GM19239 (cell line): ENCODE measurements around the gene CNIH3.
"Not testable (repeated sequence)": the region's sequence is repeated elsewhere in the genome, so short reads cannot be mapped to it uniquely, and the experiment has no call there.

ENCODE experiments used
- DNase-seq: peaks from one replicate; pipeline ENCODE4 v3.0.0; 2011; ENCODE audit warnings: low spot score; ENCODE audit not compliant: insufficient read length
- FAIRE-seq: peaks from 2 replicates; lab custom pipeline; 2011; peaks lifted over from hg19 to GRCh38; lab: Jason Lieb, UNC

Gene CNIH3

GRCh38 chr1:224615861-224616755 is at the start of gene CNIH3:
CNIH3 (plus strand) TSS chr1:224616317; CDS start chr1:224617175, 858 bp downstream.
- FAIRE-seq: no peak
- no peak for DNase-seq

DNA sequence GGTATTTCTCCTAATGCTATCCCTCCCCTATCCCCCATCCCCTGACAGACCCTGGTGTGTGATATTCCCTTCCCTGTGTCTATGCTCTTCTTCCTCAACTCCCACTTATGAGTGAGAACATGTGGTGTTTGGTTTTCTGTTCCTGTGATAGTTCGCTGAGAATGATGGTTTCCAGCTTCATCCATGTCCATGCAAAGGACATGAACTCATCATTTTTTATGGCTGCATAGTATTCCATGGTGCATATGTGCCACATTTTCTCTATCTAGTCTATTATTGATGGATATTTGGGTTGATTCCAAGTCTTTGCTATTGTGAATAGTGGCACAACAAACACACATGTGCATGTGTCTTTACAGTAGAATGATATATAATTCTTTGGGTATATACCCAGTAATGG is 49.6 kb upstream of the CNIH3 start:
- DNase-seq, FAIRE-seq: not testable (repeated sequence)

DNA sequence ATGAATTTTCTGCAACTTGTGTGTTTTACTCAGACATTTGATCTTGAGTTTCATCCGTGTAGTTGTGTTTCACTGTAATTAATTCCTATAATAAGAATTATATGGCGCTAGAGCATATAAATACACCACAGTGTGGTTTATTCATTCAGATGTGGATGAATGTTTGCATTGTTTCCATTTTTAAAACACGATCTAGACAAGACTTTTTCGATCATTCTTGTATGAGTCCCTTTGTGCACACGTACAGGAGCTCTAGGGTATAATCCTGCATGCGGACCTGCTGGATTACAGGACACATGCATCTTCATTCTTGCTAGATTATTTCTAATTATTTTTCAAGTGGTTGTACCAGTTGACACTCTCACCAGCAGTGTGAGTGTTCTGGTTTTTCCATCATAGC is 46.8 kb upstream of the CNIH3 start:
- no peak for FAIRE-seq

GRCh38 chr1:224571975-224572374 is 44.1 kb upstream of the CNIH3 start:
- DNase-seq, FAIRE-seq: not testable (repeated sequence)

More for the DNA sequence above, 46.8 kb upstream of the CNIH3 start:
- no peak for DNase-seq

DNA sequence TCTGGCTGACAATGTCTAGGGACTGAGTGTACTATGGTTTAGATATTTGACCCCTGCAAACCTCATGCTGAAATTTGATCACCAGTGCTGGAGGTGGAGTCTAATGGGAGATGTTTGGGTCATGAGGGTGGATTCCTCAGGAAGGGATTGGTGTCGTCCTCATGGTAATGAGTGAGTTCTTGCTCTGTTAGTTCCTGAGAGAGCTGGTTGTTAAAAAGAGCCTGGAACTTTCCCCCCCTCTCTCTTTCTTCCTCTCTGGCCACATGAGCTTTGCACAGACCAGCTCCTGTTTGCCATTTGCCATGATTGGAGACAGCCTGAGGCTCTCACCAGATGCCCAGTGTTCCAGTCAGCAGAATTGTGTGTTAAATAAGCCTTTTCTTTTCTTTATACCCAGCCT is 36.6 kb upstream of the CNIH3 start:
- DNase-seq (no peak), FAIRE-seq (no peak)

DNA sequence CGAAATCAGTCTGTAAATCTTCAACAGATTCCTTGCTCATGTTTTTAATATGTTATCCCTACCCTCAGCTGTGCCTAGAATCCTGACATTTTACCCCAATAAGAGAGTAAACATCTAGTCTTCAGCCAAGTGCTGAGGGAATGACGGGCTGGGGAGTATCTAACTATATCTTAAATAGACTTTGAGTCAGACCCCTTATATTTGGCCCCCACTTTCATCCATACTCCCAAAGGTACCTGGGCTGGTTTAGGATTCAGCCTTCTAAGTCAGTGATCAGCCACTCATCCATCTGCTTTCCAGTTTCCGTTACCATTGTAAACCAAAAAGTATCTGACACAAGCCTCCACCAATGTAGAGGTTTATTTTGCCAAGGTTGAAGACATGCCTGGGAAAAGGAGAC is 36.1 kb upstream of the CNIH3 start:
- no peak for FAIRE-seq
- DNase-seq: no peak

DNA sequence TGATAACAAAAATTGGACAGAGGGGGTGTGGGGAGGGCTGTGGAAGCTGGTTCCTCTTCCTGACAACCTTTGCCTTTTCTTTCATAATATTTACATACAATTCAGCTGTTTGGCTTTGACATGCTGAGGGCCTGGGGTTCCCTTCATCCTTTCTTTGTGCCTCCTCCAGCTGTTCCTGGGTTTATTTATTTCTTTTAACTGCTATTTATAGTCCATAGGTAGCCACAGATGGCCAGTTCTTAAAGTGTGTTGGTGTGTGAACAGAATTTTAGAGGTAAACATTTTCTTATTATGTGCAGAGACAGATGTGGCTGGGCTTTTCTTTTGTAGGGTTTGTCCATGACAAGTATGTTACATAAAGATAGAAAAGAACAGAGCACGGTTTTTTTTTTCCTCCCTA is 34.1 kb upstream of the CNIH3 start:
- DNase-seq (no peak), FAIRE-seq (no peak)

DNA sequence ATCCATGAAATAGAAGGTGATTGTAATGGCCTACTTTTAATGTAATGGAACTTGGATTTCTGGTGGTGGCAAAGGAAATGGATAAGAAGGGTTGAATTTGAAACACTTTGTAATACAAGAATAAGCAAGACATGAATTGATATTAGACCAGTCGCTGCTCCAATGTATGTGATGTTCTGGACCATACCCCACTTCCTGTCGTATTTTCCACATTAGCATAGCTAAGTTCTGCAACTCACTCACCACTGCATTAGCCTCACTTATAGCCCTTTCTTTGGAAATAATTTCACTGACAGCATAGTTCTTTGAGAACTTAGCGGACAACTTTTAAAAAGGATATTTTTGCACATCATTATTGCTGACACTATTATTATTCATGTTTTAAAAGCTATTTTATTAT is 32.3 kb upstream of the CNIH3 start:
- DNase-seq (no peak), FAIRE-seq (peak; percentile 31)

GRCh38 chr1:224585051-224585450 is 31.1 kb upstream of the CNIH3 start:
- DNase-seq: no peak
- FAIRE-seq: no peak

- DNase-seq: no peak
- FAIRE-seq: no peak
These were observed 29.1 kb upstream of the CNIH3 start for GRCh38 chr1:224587051-224587450.

GRCh38 chr1:224588515-224588914 is 27.6 kb upstream of the CNIH3 start:
- DNase-seq (no peak), FAIRE-seq (no peak)

- FAIRE-seq: no peak
- DNase-seq: no peak
These were observed 27.1 kb upstream of the CNIH3 start for GRCh38 chr1:224589006-224589405.

DNA sequence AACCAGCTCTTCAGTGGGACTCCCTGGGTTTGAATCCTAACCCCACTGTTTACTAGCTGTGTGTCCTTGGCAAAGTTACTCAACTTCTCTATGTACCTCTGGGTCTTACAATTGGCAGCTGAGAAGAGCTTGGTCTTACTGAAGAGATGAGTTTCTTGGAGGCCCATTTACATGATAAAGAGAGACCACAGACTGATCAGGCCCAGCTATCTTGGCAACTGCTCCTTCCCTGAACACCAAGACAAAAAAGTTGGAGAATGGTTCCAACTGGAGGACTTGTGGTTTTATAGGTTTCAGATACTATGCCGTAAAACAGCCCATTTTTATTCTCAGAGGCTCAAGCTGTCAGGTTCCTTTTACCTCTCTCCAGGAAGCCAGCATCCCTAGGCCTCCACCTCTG is 24.8 kb upstream of the CNIH3 start:
- FAIRE-seq (no peak), DNase-seq (no peak)

- no peak for DNase-seq
- peak; percentile 56 for FAIRE-seq
These were observed 23.2 kb upstream of the CNIH3 start for GRCh38 chr1:224592636-224593582.

DNA sequence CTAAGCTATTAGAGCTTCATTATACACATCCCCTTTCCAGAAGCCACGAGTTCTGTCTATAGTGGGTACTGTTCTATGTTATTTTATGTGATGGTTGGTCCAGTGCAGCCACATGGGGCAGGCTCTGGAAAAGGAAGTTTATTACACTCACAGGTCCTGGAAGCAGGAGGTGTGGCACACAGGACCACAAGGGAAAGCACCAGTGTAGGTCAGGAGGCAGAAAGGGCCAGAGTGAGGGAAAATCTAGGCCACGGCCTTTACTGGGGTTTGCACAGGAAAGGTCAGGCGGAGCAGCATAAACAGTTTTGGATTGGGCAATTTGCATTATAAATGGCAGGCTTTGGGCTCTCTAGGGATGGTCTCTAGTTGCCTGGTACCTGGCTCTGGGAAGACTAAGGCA is 21.8 kb upstream of the CNIH3 start:
- DNase-seq (no peak), FAIRE-seq (no peak)

- DNase-seq: no peak
- FAIRE-seq: no peak
These were observed 21.3 kb upstream of the CNIH3 start for GRCh38 chr1:224594851-224595250.

- FAIRE-seq: no peak
- DNase-seq: no peak
These were observed 10.5 kb upstream of the CNIH3 start for GRCh38 chr1:224605482-224606181.

DNA sequence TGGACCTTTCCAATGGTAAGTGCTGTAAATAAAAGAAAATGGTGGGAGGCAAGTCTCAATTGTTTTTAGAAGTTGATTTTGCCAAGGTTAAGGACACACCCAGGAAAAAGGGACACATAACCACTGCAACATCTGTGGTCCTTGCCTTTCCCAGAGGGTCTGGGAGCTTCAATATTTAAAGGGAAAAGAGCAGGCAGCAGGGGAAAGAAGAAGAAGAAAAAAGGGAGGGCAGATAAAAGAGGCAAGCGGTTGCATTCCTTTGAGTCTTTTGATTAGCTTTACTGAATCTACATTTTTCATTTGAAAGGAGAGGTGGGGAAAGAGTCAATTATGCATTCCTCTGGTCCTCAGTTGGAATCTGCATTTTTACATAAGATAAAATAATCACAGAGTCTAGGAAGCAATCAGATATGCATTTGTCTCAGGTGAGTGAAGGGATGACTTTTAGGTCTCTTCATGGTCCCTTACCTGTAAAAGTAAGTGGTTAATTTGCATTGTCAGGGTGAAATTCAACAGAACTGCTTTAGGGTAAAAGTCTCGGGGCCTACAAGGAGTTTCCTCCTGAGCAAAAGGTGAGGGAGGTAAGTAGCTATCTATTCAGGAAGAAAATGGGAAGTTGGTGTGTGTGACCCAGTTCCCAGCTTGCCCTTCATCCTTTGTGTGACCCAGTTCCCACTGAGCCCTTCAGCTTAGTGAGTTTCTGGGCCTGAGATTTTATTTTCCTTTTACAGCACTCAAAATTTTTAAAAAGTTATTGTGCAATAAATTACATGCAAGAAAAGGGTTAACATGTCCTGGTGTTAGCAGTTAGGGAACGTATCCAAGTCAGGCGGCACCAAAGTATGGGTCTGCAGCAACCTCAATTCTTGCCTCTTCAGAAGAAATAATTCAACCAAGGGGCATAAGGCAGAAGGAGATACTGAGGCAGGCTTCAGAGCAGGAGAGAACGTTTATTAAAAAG is 8.6 kb upstream of the CNIH3 start:
- no peak for FAIRE-seq

DNA sequence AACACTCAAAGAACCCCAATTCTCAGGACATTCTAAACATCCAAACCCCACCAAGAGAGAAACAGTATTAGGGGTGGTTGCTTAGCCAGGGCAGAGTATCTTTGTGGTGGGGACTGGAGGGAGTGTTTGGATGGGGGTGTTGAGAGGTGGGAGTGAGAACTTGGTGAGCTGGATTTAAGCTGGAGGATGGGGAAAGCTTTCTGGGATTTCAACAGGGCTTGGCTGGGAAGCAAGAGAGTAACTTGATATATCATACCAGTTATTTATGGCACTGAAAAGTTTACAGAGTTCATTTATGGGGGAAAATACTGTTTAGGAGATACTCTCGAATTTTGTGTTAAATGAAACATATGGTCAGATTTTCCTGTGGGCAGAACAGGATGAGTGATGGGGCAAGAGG is 6.8 kb upstream of the CNIH3 start:
- FAIRE-seq (no peak), DNase-seq (no peak)

More for the DNA sequence above, 8.6 kb upstream of the CNIH3 start:
- no peak for DNase-seq
